NCI-H82 treated with DMSO at 0.1 percent for 48 hours (cell line): ENCODE measurements around the gene COX7C.
A peak's percentile ranks its signal among the peaks of the same experiment; 100 is the strongest.
"Not testable (repeated sequence)": the region's sequence is repeated elsewhere in the genome, so short reads cannot be mapped to it uniquely, and the experiment has no call there.

Experiments
- DNase-seq: peaks from one replicate; lab custom pipeline; 2025; ENCODE audit not compliant: unreplicated experiment; lab: John Stamatoyannopoulos, UW

COX7C gene

GRCh38 chr5:86617756-86618576, at the start of gene COX7C:
COX7C (plus strand) TSS chr5:86617941; CDS start chr5:86618056, 115 bp downstream.
- peak; percentile 86 for DNase-seq

- not testable (repeated sequence) for DNase-seq
These were observed 48.0 kb upstream of the COX7C start for GRCh38 chr5:86569522-86570426.

DNA sequence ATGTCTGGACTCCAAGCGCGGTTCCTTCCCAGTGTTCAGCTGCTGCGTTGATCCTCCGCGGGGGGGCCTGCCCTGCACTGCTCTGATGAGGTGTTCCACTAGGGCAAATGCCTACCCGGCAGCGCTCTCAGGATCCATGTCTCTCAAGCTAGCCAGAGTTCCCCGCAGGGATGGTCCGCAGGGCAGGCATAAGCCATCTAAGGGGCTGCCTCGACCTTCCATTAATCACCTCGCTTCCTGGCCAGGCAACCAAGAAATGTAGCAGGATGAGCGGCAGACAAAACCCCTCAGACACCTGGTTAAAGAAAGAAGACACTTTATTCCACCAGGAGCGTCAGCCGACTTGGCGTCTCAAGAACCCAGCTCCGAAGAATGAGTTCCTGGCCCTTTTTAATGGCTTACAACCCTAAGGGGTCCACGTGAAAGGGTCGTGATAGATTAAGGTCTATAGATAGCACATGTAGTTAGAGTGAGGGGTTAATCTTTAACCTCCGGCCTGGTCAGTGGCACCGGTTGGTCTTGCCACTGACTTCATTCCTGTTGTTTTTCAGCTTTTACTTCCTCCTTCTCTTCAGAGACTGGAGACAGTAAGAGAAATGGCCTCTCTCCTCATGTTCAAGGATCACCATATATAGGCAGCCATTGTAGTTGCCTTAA, 47.2 kb upstream of the COX7C start:
- DNase-seq: no peak

- not testable (repeated sequence) for DNase-seq
These were observed 46.6 kb upstream of the COX7C start for GRCh38 chr5:86571109-86571508.

DNA sequence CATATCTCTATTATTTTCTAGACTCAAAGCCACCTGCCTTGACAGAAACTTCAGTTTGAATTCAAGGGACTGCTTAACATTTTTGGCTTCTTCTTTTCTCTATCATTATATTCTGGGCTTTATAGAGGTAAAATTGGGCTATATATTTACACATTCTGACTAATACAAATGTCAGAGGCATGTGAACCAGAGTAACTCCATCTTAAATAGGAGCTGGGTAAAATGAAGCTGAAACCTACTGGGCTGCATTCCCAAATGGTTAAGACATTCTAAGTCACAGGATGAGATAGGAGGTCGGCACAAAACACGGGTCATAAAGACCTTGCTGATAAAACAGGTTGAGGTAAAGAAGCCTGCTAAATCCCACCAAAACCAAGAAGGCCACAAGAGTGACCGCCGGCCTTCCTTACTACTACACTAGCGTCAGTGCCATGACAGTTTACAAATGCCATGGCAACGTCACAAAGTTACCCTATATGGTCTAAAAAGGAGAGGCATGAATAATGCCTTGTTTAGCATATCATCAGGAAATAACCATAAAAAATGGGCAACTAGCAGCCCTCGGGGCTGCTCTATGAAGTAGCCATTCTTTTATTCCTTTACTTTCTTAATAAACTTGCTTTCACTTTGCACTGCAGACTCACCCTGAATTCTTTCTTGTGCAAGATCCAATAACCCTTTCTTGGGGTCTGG, 44.8 kb upstream of the COX7C start:
- no peak for DNase-seq

GRCh38 chr5:86579502-86579901, 38.2 kb upstream of the COX7C start:
- no peak for DNase-seq

- no peak for DNase-seq
These were observed 21.3 kb upstream of the COX7C start for GRCh38 chr5:86596476-86596875.

- no peak for DNase-seq
These were observed 11.9 kb upstream of the COX7C start for GRCh38 chr5:86605881-86606280.

GRCh38 chr5:86613455-86613854, 4.3 kb upstream of the COX7C start:
- DNase-seq: no peak

DNA sequence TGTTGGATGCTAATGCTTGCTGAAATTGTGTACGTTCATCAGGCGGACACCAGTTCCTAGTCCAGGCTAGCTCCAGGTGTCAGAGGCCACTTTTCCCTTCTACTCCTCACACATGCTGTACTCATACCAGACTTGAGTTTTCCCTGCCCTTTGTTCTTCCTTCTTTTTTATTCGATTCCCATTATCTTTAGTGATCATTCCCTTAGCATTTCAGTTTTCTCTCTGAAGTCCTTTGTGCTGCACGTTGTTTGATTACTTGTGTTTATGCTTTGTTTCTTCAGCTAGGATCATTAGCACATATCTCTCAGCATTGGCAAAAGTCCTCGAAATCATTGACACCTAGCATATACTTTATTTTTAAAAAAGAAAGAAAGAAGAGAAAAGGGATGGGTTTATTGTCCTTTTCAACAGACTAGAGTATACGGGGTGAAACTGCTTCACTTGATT, 409 bp upstream of the COX7C start:
- no peak for DNase-seq

DNA sequence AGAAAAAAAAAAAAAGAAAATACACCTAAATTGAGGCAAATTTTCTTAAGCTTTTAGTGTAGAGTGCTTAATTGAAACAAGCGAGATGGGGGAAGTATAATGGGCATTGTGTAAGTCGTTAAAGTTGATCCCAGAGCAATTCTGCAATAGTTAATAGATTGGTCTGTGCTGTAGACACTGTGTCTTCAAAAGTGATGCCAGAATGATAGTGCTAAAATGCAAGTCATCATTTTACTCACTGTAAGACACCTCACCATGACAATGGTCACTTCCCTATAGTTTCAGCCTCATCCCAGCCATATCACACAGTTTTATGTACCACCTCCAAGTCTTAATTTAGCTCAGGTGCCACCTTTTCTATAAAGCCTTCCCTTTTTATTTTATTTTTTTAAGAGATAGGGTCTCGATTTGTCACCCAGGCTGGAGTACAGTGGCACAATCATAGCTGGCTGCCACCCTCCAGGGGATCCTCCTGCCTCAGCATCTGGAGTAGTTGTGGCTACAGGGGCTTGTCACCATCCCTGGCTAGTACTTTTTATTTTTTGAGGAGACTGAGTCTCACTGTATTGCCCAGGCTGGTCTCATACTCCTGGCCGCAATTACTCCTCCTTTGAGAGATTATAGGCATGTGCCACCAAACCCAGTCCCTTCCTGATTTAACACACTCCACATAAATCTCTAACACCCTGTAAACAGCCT, 6.2 kb downstream of the COX7C start:
- DNase-seq: no peak

- no peak for DNase-seq
These were observed 7.4 kb downstream of the COX7C start for GRCh38 chr5:86625148-86625547.

DNA sequence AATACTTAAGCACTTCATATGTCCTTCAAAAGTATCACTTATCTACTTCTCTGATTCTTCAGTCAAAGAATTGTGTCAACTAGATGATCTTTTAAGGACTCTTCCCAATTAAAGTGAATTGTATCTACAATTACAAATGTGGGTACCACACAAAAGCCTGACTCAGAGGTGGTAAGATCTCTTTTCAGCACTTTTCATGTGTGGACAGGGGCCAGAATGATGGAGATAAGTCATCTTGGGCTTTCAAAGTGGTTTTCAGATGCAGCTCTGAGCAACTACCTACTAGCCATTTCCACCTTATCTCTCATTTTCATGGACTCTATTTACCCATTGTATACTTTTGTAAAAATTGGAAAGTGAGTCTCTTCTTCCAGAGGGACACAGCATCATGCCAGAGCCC, 8.4 kb downstream of the COX7C start:
- DNase-seq: no peak

- no peak for DNase-seq
These were observed 13.4 kb downstream of the COX7C start for GRCh38 chr5:86631165-86631564.

DNA sequence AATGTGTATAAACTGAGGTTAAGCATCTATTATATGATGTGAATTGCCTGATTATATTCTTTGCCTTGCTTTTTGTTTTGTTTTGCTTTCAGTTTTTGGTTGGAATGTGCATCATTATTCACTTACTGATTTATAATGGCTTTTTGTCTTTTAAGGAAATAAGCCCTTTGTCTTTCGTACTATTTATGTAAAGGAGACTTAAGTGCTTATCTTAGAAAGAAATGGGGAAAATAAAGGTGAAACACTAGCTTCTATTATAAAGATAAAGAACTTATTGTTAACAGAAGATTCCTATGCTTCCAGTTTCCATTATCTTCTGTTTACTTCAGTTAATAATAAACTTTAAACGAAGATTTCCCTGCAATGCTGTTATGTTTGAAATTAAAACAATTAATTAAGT, 23.3 kb downstream of the COX7C start:
- DNase-seq: no peak

GRCh38 chr5:86644843-86645242, 27.1 kb downstream of the COX7C start:
- no peak for DNase-seq

GRCh38 chr5:86645885-86646284, 28.1 kb downstream of the COX7C start:
- DNase-seq: no peak

GRCh38 chr5:86646671-86647070, 28.9 kb downstream of the COX7C start:
- DNase-seq: no peak

DNA sequence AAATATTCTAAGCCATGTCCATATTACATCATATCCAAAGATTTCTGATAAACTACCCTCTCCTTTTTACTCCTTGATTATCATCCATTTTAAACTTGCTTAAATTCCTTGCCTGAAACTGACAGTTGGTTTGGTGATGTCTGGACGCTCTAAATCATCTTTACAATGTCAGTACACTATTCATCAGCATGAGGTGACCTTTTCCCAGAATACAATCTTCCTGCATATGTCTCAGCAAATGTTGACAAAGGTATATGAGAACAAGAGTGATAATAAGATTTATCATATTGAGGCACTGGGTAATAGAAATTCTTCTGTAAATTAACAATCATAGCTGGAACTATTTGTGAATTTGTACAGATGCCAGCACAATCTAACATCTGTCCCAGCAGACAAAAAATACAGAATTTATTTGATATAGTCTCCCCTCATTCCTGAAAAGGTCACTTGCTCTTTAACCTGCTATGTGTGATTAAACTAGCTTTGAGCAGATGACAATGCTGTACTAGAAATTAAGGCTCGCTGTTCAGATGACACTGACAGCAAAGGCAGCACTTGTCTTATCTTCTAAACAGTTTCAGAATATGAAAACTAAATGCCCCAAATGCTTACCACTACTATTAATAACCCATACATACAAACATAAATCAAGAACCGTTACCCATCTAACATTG, 32.2 kb downstream of the COX7C start:
- no peak for DNase-seq

- DNase-seq: not testable (repeated sequence)
These were observed 43.0 kb downstream of the COX7C start for GRCh38 chr5:86660771-86661170.
